A673 (cell line): ENCODE results near the gene EGLN2. TPM values are rescaled to one million over a fixed set of nuclear protein-coding genes. Genes with fewer than 3 reads are reported as not detected.

Experiments used
- BruUV-seq: library from RNA; stranded (reverse); fragments of 400-500 nt; replicated peaks from 2 replicates; lab custom pipeline; 2021; lab: Mats Ljungman, UMichigan
- CTCF ChIA-PET: fragments of 300-600 bp; sonication (Branson Sonifier 250); formaldehyde crosslinking; loops from one replicate; lab custom pipeline; 2022; ENCODE audit warnings: antibody characterized with exemption; lab: Charles Lee
- POLR2A ChIA-PET: fragments of 300-600 bp; sonication (Branson Sonifier 250); formaldehyde crosslinking; loops from one replicate; lab custom pipeline; 2022; ENCODE audit warnings: antibody characterized with exemption; ENCODE audit not compliant: low non-redundant PET; lab: Charles Lee
- DNase-seq: peaks from one replicate; pipeline ENCODE4 v3.0.0-alpha.2; 2015; ENCODE audit warnings: low spot score
- H3K27ac ChIP-seq: fragments of 200-600 bp; sonication (generic); 2 replicates; pipeline ENCODE4 v1.5.1; 2016; ENCODE audit warnings: mixed run types, low read depth, mild to moderate bottlenecking, mixed read lengths, antibody characterized with exemption, low read length; ENCODE audit not compliant: poor library complexity, severe bottlenecking
- H3K27me3 ChIP-seq: fragments of 200-600 bp; sonication (generic); replicated peaks from 2 replicates; pipeline ENCODE4 v1.6.1; 2017; ENCODE audit warnings: mixed run types, low read depth, mild to moderate bottlenecking, mixed read lengths, antibody characterized with exemption, low read length; ENCODE audit not compliant: insufficient read depth, poor library complexity
- H3K36me3 ChIP-seq: fragments of 200-600 bp; sonication (generic); 2 replicates; pipeline ENCODE4 v1.6.1; 2016; ENCODE audit warnings: mixed run types, mild to moderate bottlenecking, mixed read lengths, antibody characterized with exemption, low read length; ENCODE audit not compliant: insufficient read depth, poor library complexity, severe bottlenecking
- H3K4me1 ChIP-seq: fragments of 200-600 bp; sonication (generic); 2 replicates; pipeline ENCODE4 v1.6.1; 2017; ENCODE audit warnings: mixed run types, mild to moderate bottlenecking, mixed read lengths, antibody characterized with exemption, low read length; ENCODE audit not compliant: insufficient read depth, poor library complexity, severe bottlenecking
- H3K4me3 ChIP-seq: fragments of 200-600 bp; sonication (generic); 2 replicates; pipeline ENCODE4 v1.5.1; 2016; ENCODE audit warnings: low read depth, mixed run types, mild to moderate bottlenecking, mixed read lengths, low read length; ENCODE audit not compliant: poor library complexity, severe bottlenecking
- H3K9me3 ChIP-seq: fragments of 200-600 bp; sonication (generic); 2 replicates; pipeline ENCODE4 v1.6.1; 2016; ENCODE audit warnings: mixed run types, low read depth, mild to moderate bottlenecking, mixed read lengths, antibody characterized with exemption, low read length; ENCODE audit not compliant: poor library complexity, severe bottlenecking
- CTCF ChIP-seq: fragments of 300-800, 200-600 bp; sonication (generic); conservative IDR thresholded peaks from 2 replicates; pipeline ENCODE4 v1.5.1; 2017; ENCODE audit warnings: low read depth, mild to moderate bottlenecking, antibody characterized with exemption, low read length, moderate library complexity, mixed read lengths
- EZH2 ChIP-seq: fragments of 200-600 bp; sonication (generic); IDR thresholded peaks from 2 replicates; pipeline ENCODE4 v1.6.1; 2017; ENCODE audit warnings: borderline replicate concordance, low read depth, mild to moderate bottlenecking, mixed read lengths, antibody characterized with exemption, low read length; ENCODE audit not compliant: poor library complexity, severe bottlenecking
- intact Hi-C: fragments of 100-400 bp; cut with micrococcal nuclease; formaldehyde crosslinking; loops from one replicate; pipeline ENCODE4 v1.10.0; 2022; ENCODE audit not compliant: unreplicated experiment
- total RNA-seq: library from RNA; stranded (reverse); gene quantifications from 2 replicates; pipeline ENCODE4 v1.2.3, GENCODE V29; 2021

Gene EGLN2
- total RNA-seq, 1 experiment from 2014 or later = 113 TPM

GRCh38 chr19:40750874-40751537, 48.0 kb upstream of the EGLN2 start, which contains the start of gene SNRPA:
Gene SNRPA, plus strand, starts transcription at chr19:40751203. Its CDS starts 206 bp downstream, at chr19:40751409.
- H3K27ac ChIP-seq = peak within 1 kb of the TSS; percentile 97
- H3K4me3 ChIP-seq = peak within 1 kb of the TSS; percentile 90
- no peaks in the 10 kb centered on the region for H3K27me3 ChIP-seq
- peak; percentile 99 for DNase-seq
- intact Hi-C loops = loop anchor here (1.0 to 2.0 kb wide), 2 partner anchors 27 to 48 kb away; partner anchors contain the start of genes EGLN2 and RAB4B
- peaks cover 11% of the 10 kb centered on the region for H3K36me3 ChIP-seq
- no peak for TF ChIP-seq CTCF
- TF ChIP-seq EZH2 = no peak
- peaks cover 8% of the 10 kb centered on the region for H3K4me1 ChIP-seq
- no peaks in the 10 kb centered on the region for H3K9me3 ChIP-seq
- no TSS peak for BruUV-seq
- ChIA-PET CTCF (interaction anchor here (1.0 to 1.1 kb wide), 2 partner anchors 28 to 56 kb away, joined by 3 to 4 read pairs; no protein-coding TSS in a partner anchor), POLR2A (interaction anchor here (0.7 kb wide), 2 partner anchors 27 to 112 kb away, joined by 3 read pairs; partner anchors contain the start of gene RAB4B)

- intact Hi-C loops = no loop called here
- BruUV-seq = no TSS peak
- H3K9me3 ChIP-seq = no peaks in the 10 kb centered on the region
Observed at GRCh38 chr19:40752257-40752781, 46.7 kb upstream of the EGLN2 start.

More at GRCh38 chr19:40752257-40752781, 46.7 kb upstream of the EGLN2 start:
- H3K27ac ChIP-seq = peak overlapping the region; percentile 97
- ChIA-PET POLR2A (no interaction called here), CTCF (no interaction called here)
- TF ChIP-seq EZH2 (no peak), CTCF (no peak)
- H3K4me1 ChIP-seq = peaks cover 12% of the 10 kb centered on the region
- peaks cover 25% of the 10 kb centered on the region for H3K36me3 ChIP-seq
- H3K4me3 ChIP-seq = peak overlapping the region; percentile 90
- H3K27me3 ChIP-seq = no peaks in the 10 kb centered on the region
- DNase-seq = no peak
